ENCODE measurements around the gene HDAC1. TPM values are rescaled to one million over a fixed set of nuclear protein-coding genes. Genes with fewer than 3 reads are reported as not detected.

HDAC1 gene
- total RNA-seq: 100 to 1,000 TPM; 174 to 190 TPM
- 100 to 1,000 TPM; 169 to 185 TPM for polyA plus RNA-seq

- Mint-ChIP-seq H3K27me3 (peaks cover 0 to 2% of the 10 kb centered on the region in 2 donors), H3K4me1 (peaks cover 32 to 65% (median 47%) of the 10 kb centered on the region in 4 donors), H3K27ac (peak within 1 kb of the TSS; percentile 94 to 99 (median 96)), H3K4me3 (peak within 1 kb of the TSS; percentile 97 to 100 (median 99)), H3K36me3 (peaks cover 8 to 27% of the 10 kb centered on the region in 2 donors), H3K9me3 (no peaks in the 10 kb centered on the region)
- peaks cover 62% of the 10 kb centered on the region for H3K4me1 ChIP-seq (ENCODE audit: insufficient read depth, low read length)
- CTCF ChIA-PET (ENCODE audit: partially characterized antibody): interaction anchor here (1.2 to 7.1 kb wide), 10 partner anchors 11 to 765 kb away, joined by 3 to 49 read pairs (median 7); partner anchors contain the start of genes FAM167B and LCK
- H3K27ac ChIP-seq (ENCODE audit: low read depth, low read length): peak within 1 kb of the TSS; percentile 93
- no peaks in the 10 kb centered on the region for H3K36me3 ChIP-seq (ENCODE audit: insufficient read depth, low read length)
- no peaks in the 10 kb centered on the region for H3K9me3 ChIP-seq (ENCODE audit: control insufficient read depth in 1 of 2, low read length in 2 of 2)
- H3K27me3 ChIP-seq (ENCODE audit: insufficient read depth, low read length): no peaks in the 10 kb centered on the region
- H3K4me3 ChIP-seq (ENCODE audit: low read length in 2 of 2): peak within 1 kb of the TSS; percentile 83 to 93
- POLR2A ChIA-PET (ENCODE audit: partially characterized antibody): interaction anchor here (0.7 to 11.3 kb wide), 37 partner anchors 10 to 278 kb away, joined by 3 to 226 read pairs (median 5); partner anchors contain the start of genes BSDC1, CCDC28B, EIF3I and FAM167B
- intact Hi-C loops (cut with micrococcal nuclease): loop anchor here (1.0 to 5.0 kb wide), 10 partner anchors 18 to 185 kb away; partner anchors contain the start of genes BSDC1, EIF3I, KPNA6 and TMEM234
- DNase-seq: peak; percentile 96 to 97 (median 97)
Measured at GRCh38 chr1:32291708-32292538, at the start of gene HDAC1. TSS of gene HDAC1 (plus strand) at chr1:32292083. CDS start at chr1:32292170, 87 bp downstream.

GRCh38 chr1:32242341-32242851 lies 49.5 kb upstream of the HDAC1 start:
- Histone ChIP-seq H3K36me3 (ENCODE audit: insufficient read depth, low read length) (no peaks in the 10 kb centered on the region), H3K9me3 (ENCODE audit: control insufficient read depth in 1 of 2, low read length in 2 of 2) (no peaks in the 10 kb centered on the region), H3K27me3 (ENCODE audit: insufficient read depth, low read length) (no peaks in the 10 kb centered on the region), H3K4me3 (ENCODE audit: low read length in 2 of 2) (no peak overlapping the region), H3K27ac (ENCODE audit: low read depth, low read length) (no peak overlapping the region), H3K4me1 (ENCODE audit: insufficient read depth, low read length) (peaks cover 31% of the 10 kb centered on the region)
- peaks cover 5 to 43% (median 22%) of the 10 kb centered on the region in 4 donors for H3K4me1 Mint-ChIP-seq
- DNase-seq: no peak
- peak overlapping the region in 5 of 8 donors; percentile 7 to 68 (median 30) for H3K4me3 Mint-ChIP-seq
- no peaks in the 10 kb centered on the region for H3K36me3 Mint-ChIP-seq
- H3K27me3 Mint-ChIP-seq: no peaks in the 10 kb centered on the region
- H3K9me3 Mint-ChIP-seq: no peaks in the 10 kb centered on the region
- intact Hi-C loops (cut with micrococcal nuclease): no loop called here
- ChIA-PET CTCF (ENCODE audit: partially characterized antibody) (interaction anchor here (1.2 to 7.4 kb wide), 5 partner anchors 10 to 47 kb away, joined by 3 to 151 read pairs (median 35); partner anchors contain the start of genes HDAC1 and LCK), POLR2A (ENCODE audit: partially characterized antibody) (interaction anchor here (1.3 to 26.9 kb wide), 4 partner anchors 16 to 93 kb away, joined by 4 to 819 read pairs (median 30); partner anchors contain the start of genes FAM167B, HDAC1, LCK and MARCKSL1)
- peak overlapping the region in 5 of 7 donors; percentile 29 to 75 (median 48) for H3K27ac Mint-ChIP-seq

- Mint-ChIP-seq H3K4me3 (peak within 1 kb of the TSS; percentile 79 to 91 (median 84)), H3K9me3 (peaks cover 0 to 1% (median 0%) of the 10 kb centered on the region in 8 donors), H3K4me1 (peaks cover 26 to 60% (median 39%) of the 10 kb centered on the region in 4 donors), H3K27me3 (no peaks in the 10 kb centered on the region), H3K27ac (peak within 1 kb of the TSS; percentile 91 to 99 (median 99)), H3K36me3 (peaks cover 4 to 8% of the 10 kb centered on the region in 2 donors)
- Histone ChIP-seq H3K36me3 (ENCODE audit: insufficient read depth, low read length) (no peaks in the 10 kb centered on the region), H3K27ac (ENCODE audit: low read depth, low read length) (peak within 1 kb of the TSS; percentile 89), H3K9me3 (ENCODE audit: control insufficient read depth in 1 of 2, low read length in 2 of 2) (no peaks in the 10 kb centered on the region), H3K4me3 (ENCODE audit: low read length in 2 of 2) (peak within 1 kb of the TSS in 1 of 2 donors; percentile 42), H3K27me3 (ENCODE audit: insufficient read depth, low read length) (no peaks in the 10 kb centered on the region), H3K4me1 (ENCODE audit: insufficient read depth, low read length) (peaks cover 52% of the 10 kb centered on the region)
- intact Hi-C loops (cut with micrococcal nuclease): no loop called here
- ChIA-PET POLR2A (ENCODE audit: partially characterized antibody) (interaction anchor here (9.7 to 26.9 kb wide), 5 partner anchors 3 to 75 kb away, joined by 96 to 819 read pairs (median 226); partner anchors contain the start of genes FAM167B, HDAC1 and LCK), CTCF (ENCODE audit: partially characterized antibody) (interaction anchor here (1.4 to 5.8 kb wide), 6 partner anchors 12 to 126 kb away, joined by 3 to 90 read pairs (median 51); partner anchors contain the start of genes DCDC2B and HDAC1)
- DNase-seq: no peak
Measured at GRCh38 chr1:32246888-32247273, 45.0 kb upstream of the HDAC1 start, which contains the start of gene FAM167B. TSS of gene FAM167B (plus strand) at chr1:32247222. CDS start at chr1:32247422, 200 bp downstream.

- Mint-ChIP-seq H3K36me3 (peaks cover 9 to 14% of the 10 kb centered on the region in 2 donors), H3K27me3 (no peaks in the 10 kb centered on the region), H3K9me3 (peaks cover 0 to 1% (median 0%) of the 10 kb centered on the region in 8 donors), H3K27ac (peak overlapping the region; percentile 91 to 99 (median 99)), H3K4me3 (peak overlapping the region in 4 of 8 donors; percentile 82 to 86 (median 84)), H3K4me1 (peaks cover 24 to 59% (median 37%) of the 10 kb centered on the region in 4 donors)
- no peaks in the 10 kb centered on the region for H3K9me3 ChIP-seq (ENCODE audit: control insufficient read depth in 1 of 2, low read length in 2 of 2)
- ChIA-PET CTCF (ENCODE audit: partially characterized antibody) (interaction anchor here (1.2 to 10.0 kb wide), 21 partner anchors 7 to 174 kb away, joined by 3 to 151 read pairs (median 8); partner anchors contain the start of genes DCDC2B, HDAC1 and IQCC), POLR2A (ENCODE audit: partially characterized antibody) (interaction anchor here (1.1 to 26.9 kb wide), 10 partner anchors 2 to 125 kb away, joined by 3 to 819 read pairs (median 114); partner anchors contain the start of genes EIF3I, FAM167B, HDAC1 and LCK)
- H3K27ac ChIP-seq (ENCODE audit: low read depth, low read length): peak overlapping the region; percentile 89
- intact Hi-C loops (cut with micrococcal nuclease): no loop called here
- H3K36me3 ChIP-seq (ENCODE audit: insufficient read depth, low read length): no peaks in the 10 kb centered on the region
- no peaks in the 10 kb centered on the region for H3K27me3 ChIP-seq (ENCODE audit: insufficient read depth, low read length)
- DNase-seq: no peak
- H3K4me3 ChIP-seq (ENCODE audit: low read length in 2 of 2): no peak overlapping the region
- peaks cover 52% of the 10 kb centered on the region for H3K4me1 ChIP-seq (ENCODE audit: insufficient read depth, low read length)
Measured at GRCh38 chr1:32247452-32247851, 44.4 kb upstream of the HDAC1 start.

GRCh38 chr1:32247983-32248889 lies 43.6 kb upstream of the HDAC1 start:
- Histone ChIP-seq H3K27ac (ENCODE audit: low read depth, low read length) (peak overlapping the region; percentile 89), H3K4me1 (ENCODE audit: insufficient read depth, low read length) (peaks cover 52% of the 10 kb centered on the region), H3K4me3 (ENCODE audit: low read length in 2 of 2) (peak overlapping the region; percentile 42), H3K9me3 (ENCODE audit: control insufficient read depth in 1 of 2, low read length in 2 of 2) (no peaks in the 10 kb centered on the region), H3K27me3 (ENCODE audit: insufficient read depth, low read length) (no peaks in the 10 kb centered on the region), H3K36me3 (ENCODE audit: insufficient read depth, low read length) (no peaks in the 10 kb centered on the region)
- intact Hi-C loops (cut with micrococcal nuclease): no loop called here
- H3K4me3 Mint-ChIP-seq: peak overlapping the region; percentile 82 to 100 (median 94)
- CTCF ChIA-PET (ENCODE audit: partially characterized antibody): interaction anchor here (0.6 to 10.0 kb wide), 38 partner anchors 8 to 175 kb away, joined by 3 to 151 read pairs (median 6); partner anchors contain the start of genes CCDC28B, DCDC2B, HDAC1 and IQCC
- POLR2A ChIA-PET (ENCODE audit: partially characterized antibody): interaction anchor here (0.6 to 26.9 kb wide), 21 partner anchors 1 to 146 kb away, joined by 3 to 819 read pairs (median 8); partner anchors contain the start of genes BSDC1, CCDC28B, EIF3I and FAM167B
- H3K9me3 Mint-ChIP-seq: peaks cover 0 to 1% (median 0%) of the 10 kb centered on the region in 8 donors
- peak overlapping the region; percentile 91 to 99 (median 99) for H3K27ac Mint-ChIP-seq
- peak; percentile 63 to 75 (median 68) for DNase-seq
- H3K4me1 Mint-ChIP-seq: peaks cover 26 to 64% (median 37%) of the 10 kb centered on the region in 4 donors
- peaks cover 16 to 20% of the 10 kb centered on the region in 2 donors for H3K36me3 Mint-ChIP-seq
- no peaks in the 10 kb centered on the region for H3K27me3 Mint-ChIP-seq
